Thoracic aorta (tissue), 2 donors: ENCODE results near the gene ANKRD53. TPM values are rescaled to one million over a fixed set of nuclear protein-coding genes. Genes with fewer than 3 reads are reported as not detected.

Experiments
- ATAC-seq: fragments of 150-250 bp; one replicate; pipeline ENCODE4 v1.8.0; 2017; ENCODE audit warnings: low read depth; ENCODE audit not compliant: insufficient number of reproducible peaks, low FRiP score
- DNase-seq: peaks from one replicate; pipeline ENCODE4 v3.0.0-alpha.2; 2020; ENCODE audit warnings: low spot score
- H3K27ac ChIP-seq, 2 donors: fragments of 200-600 bp; sonication (generic); 1 replicate in 1 of 2; 2 replicates in 1 of 2; pipeline ENCODE4 v1.5.1; 2016; ENCODE audit warnings: mild to moderate bottlenecking in 2 of 2, moderate library complexity in 2 of 2
- H3K27me3 ChIP-seq: fragments of 200-600 bp; sonication (generic); replicated peaks from 2 replicates; pipeline ENCODE4 v1.6.0; 2016; ENCODE audit warnings: mild to moderate bottlenecking; ENCODE audit not compliant: insufficient read depth
- H3K36me3 ChIP-seq: fragments of 200-600 bp; sonication (generic); one replicate; pipeline ENCODE4 v1.5.1; 2016
- H3K4me1 ChIP-seq, 2 donors: fragments of 200-600 bp; sonication (generic); 1 replicate in 1 of 2; 2 replicates in 1 of 2; pipeline versions ENCODE4 v1.5.1 to v1.6.0; 2016; ENCODE audit warnings: low read depth in 2 of 2, mild to moderate bottlenecking in 1 of 2; ENCODE audit not compliant: control insufficient read depth in 1 of 2
- H3K4me3 ChIP-seq: fragments of 200-600 bp; sonication (generic); 2 replicates; pipeline ENCODE4 v1.5.1; 2016; ENCODE audit warnings: mild to moderate bottlenecking
- H3K9me3 ChIP-seq: fragments of 200-600 bp; sonication (generic); 2 replicates; pipeline ENCODE4 v1.5.1; 2016
- CTCF ChIP-seq: fragments of 200-600 bp; sonication (generic); IDR thresholded peaks from one replicate; pipeline ENCODE4 v1.5.1; 2019; ENCODE audit warnings: antibody characterized with exemption
- total RNA-seq, 2 donors: library from RNA; depleted of rRNA; stranded (reverse); fragments of >200 nt; gene quantifications; one replicate each; pipeline versions ENCODE4 v1.1.0 to v1.2.3, GENCODE V29; 2016

Gene ANKRD53
- total RNA-seq, 2 donors from 2014 or later = 0.49 to 4.6 TPM

- no peak for DNase-seq
- ATAC-seq = no peak
- no peaks in the 10 kb centered on the region for H3K9me3 ChIP-seq
- peaks cover 7% of the 10 kb centered on the region for H3K27me3 ChIP-seq
- H3K27ac ChIP-seq = no peak overlapping the region
- H3K36me3 ChIP-seq = no peaks in the 10 kb centered on the region
- no peak overlapping the region for H3K4me3 ChIP-seq
- H3K4me1 ChIP-seq = no peaks in the 10 kb centered on the region
- TF ChIP-seq CTCF = no peak
Measured at GRCh38 chr2:70937866-70938585, 40.4 kb upstream of the ANKRD53 start.

GRCh38 chr2:70938586-70938950 is 39.9 kb upstream of the ANKRD53 start:
- no peaks in the 10 kb centered on the region for H3K4me1 ChIP-seq
- no peak for TF ChIP-seq CTCF
- H3K27me3 ChIP-seq = peaks cover 7% of the 10 kb centered on the region
- ATAC-seq (no peak), DNase-seq (no peak)
- H3K36me3 ChIP-seq = no peaks in the 10 kb centered on the region
- H3K9me3 ChIP-seq = no peaks in the 10 kb centered on the region
- no peak overlapping the region for H3K4me3 ChIP-seq
- no peak overlapping the region for H3K27ac ChIP-seq

GRCh38 chr2:70939001-70939838 is 39.2 kb upstream of the ANKRD53 start:
- Histone ChIP-seq H3K27ac (no peak overlapping the region), H3K27me3 (peaks cover 7% of the 10 kb centered on the region), H3K4me1 (no peaks in the 10 kb centered on the region), H3K4me3 (no peak overlapping the region), H3K36me3 (no peaks in the 10 kb centered on the region), H3K9me3 (no peaks in the 10 kb centered on the region)
- no peak for DNase-seq
- no peak for TF ChIP-seq CTCF
- ATAC-seq = no peak

- Histone ChIP-seq H3K9me3 (no peaks in the 10 kb centered on the region), H3K27ac (no peak overlapping the region), H3K4me1 (no peaks in the 10 kb centered on the region), H3K4me3 (no peak overlapping the region), H3K36me3 (no peaks in the 10 kb centered on the region), H3K27me3 (peaks cover 7% of the 10 kb centered on the region)
- no peak for TF ChIP-seq CTCF
- no peak for DNase-seq
- ATAC-seq = no peak
Measured at GRCh38 chr2:70939839-70940580, 38.4 kb upstream of the ANKRD53 start.

- no peaks in the 10 kb centered on the region for H3K4me1 ChIP-seq
- no peak overlapping the region for H3K27ac ChIP-seq
- no peaks in the 10 kb centered on the region for H3K9me3 ChIP-seq
- H3K36me3 ChIP-seq = no peaks in the 10 kb centered on the region
- H3K4me3 ChIP-seq = no peak overlapping the region
- no peak for TF ChIP-seq CTCF
- DNase-seq = no peak
- peaks cover 7% of the 10 kb centered on the region for H3K27me3 ChIP-seq
- ATAC-seq = no peak
Measured at GRCh38 chr2:70941186-70941585, 37.2 kb upstream of the ANKRD53 start.
